ENCODE data around the gene PELI2.

The PELI2 gene

GRCh38 chr14:56175773-56176172 is 57.6 kb downstream of the PELI2 start:
- no peak for DNase-seq

- DNase-seq: no peak
Observed at GRCh38 chr14:56176530-56176929, 58.3 kb downstream of the PELI2 start.

DNA sequence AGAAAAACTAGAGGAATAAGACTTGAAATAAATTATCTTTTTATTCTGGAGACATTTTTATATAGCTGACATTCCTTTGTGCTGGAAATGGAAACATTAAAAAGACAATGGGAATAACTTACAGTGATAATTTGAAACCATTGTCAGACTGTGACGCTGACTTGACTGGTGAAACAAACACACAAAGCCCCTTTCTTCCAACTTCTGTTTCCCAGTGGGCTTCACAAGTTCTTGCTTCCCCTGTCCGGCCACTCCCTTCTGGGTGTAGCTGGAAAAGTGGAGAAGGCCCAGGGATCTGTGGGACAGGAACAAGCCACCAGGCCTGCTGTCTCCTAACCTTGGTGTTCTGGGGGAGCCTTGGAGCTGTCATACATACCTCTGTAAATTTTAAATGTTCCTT is 58.8 kb downstream of the PELI2 start:
- no peak for DNase-seq

DNA sequence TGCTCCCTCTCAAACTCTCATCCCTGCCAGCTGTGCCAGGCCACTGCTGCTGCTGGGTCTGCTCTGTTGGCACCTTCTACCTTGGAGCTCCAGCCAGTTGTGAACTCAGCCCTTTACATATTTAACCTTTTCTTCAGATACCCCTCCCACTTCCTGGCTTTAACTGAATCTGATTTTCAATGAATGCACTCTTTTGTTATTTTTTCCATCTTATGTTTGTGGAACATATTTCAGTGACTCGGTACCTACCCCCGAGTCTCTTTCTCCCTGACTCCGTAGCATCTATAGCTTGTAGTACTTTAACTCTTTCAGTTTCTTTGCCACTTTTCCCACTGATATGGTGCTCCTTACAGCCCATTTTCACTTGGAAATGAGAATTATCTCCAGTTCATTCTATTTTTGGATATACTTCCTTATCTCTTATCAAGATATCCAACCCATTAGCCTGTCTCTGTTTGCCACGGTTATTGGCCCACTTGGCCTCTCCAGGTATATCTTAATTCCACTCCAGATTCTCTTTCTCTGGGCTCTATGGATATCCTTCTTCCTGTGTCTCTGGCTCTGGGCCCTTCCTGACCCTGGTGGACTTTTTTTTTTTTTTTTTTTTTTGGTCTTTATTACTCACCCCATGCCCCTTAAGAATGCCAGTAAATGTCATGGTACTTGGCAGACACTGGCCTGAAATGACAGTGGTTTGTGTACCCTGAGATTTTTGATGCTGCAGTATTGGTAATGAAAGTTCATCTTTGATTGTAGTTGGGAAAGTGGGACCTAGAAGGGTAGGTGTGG is 62.7 kb downstream of the PELI2 start:
- DNase-seq: no peak

GRCh38 chr14:56181681-56182085 is 63.5 kb downstream of the PELI2 start:
- no peak for DNase-seq

DNA sequence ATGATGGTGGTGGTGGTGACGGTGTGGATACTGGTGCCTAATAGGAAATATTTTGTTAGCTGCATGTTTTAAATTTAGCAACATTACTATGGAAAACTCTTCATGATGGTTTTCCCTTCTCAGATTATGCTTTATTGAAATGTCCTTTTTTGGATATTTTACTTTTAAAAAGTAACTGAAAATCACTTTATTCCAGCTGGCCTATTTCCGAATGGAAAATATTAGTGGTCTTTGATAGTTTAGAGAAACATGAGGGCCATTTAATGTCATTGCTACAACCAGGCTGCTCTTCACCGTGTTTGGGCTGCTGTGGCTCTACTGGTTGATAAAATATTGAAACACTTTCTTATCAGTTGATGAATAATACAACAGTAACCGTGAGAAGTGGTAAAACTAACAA is 64.2 kb downstream of the PELI2 start:
- no peak for DNase-seq

DNA sequence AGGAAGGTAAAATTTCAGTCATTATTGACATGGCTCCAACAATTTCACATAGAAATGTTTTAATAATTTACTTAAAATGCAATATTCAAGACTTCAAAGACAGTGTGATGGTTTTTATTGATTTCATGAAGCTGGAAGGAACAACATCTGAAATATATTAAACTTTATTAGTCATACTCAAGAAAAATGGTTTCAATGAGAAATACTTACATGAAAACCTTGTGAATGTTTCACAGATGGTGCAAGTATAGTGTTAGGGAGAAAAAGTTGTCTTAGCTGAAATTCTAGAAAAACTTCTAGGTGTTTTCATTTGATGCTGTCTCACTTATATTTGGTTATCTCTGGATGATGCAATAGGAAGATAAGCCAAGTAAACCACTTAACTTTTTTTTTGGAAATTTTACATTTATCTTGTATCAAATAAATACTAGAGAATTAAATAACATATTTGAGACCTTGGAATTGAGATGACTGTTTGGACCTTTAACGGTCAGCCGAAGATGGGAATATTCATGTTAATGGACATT is 65.5 kb downstream of the PELI2 start:
- no peak for DNase-seq

GRCh38 chr14:56185992-56186391 is 67.8 kb downstream of the PELI2 start:
- DNase-seq: no peak

GRCh38 chr14:56187736-56188135 is 69.5 kb downstream of the PELI2 start:
- no peak for DNase-seq

- DNase-seq: no peak
Observed at GRCh38 chr14:56189307-56189706, 71.1 kb downstream of the PELI2 start.

GRCh38 chr14:56193347-56193746 is 75.1 kb downstream of the PELI2 start:
- DNase-seq: no peak

GRCh38 chr14:56194042-56194441 is 75.8 kb downstream of the PELI2 start:
- no peak for DNase-seq

DNA sequence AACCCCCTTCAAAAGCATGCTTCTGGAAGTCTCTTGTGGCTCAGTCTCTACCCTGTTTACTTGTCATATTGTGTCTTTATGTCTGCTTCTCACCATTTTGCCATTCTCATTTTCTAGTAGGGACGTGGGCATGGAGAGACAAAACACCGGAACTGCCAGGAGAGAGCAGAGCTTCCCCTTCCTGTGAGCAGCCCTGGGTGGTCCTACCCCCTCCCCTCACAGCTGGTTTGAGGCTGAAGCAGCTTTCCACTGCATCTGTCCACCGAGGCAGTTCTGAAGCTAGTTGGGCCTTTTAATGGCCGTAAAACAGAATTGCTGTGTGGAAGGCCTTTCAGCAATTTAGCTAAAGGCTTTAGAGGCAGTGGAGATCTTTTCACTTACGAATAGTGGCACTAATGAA is 77.0 kb downstream of the PELI2 start:
- DNase-seq: no peak

DNA sequence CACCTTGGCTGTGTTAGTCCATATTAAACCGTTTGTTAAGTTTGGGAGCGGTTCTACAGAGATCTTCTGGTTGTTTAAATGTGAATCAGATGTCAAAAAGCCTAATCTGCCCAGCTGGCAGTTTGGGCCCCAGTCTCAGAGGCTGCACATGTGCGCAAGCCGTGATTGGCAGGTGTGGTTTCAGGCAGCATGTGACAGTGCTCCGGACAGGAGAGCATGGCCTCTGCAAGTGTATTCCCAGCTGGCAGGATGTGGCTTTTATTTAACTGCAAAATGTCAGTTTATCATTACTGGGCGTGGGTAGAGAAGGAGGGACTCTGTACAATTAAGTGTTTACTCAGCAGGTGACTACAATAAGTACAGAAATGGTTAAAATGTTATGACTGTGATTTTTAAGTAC is 77.5 kb downstream of the PELI2 start:
- peak; percentile 62 for DNase-seq

GRCh38 chr14:56196274-56196673 is 78.1 kb downstream of the PELI2 start:
- no peak for DNase-seq

DNA sequence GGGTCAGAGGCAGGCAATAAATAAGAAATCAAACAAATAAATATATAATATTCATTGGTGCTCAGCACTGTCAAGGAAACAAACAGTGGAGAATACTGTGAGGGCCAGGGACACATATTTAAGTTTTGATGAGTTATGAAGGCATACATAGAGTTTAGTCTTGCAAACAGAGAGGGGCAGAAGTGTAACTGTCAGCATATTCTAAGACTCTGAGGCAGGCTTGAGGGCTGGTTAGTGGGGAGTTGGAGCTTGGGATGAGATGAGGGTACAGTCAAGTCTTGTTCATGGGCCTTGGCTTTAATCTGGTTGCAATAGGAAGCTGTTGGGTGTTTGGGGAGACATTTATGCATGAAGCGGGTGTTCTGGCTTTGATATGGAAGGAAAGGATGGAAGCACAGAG is 78.9 kb downstream of the PELI2 start:
- no peak for DNase-seq

DNA sequence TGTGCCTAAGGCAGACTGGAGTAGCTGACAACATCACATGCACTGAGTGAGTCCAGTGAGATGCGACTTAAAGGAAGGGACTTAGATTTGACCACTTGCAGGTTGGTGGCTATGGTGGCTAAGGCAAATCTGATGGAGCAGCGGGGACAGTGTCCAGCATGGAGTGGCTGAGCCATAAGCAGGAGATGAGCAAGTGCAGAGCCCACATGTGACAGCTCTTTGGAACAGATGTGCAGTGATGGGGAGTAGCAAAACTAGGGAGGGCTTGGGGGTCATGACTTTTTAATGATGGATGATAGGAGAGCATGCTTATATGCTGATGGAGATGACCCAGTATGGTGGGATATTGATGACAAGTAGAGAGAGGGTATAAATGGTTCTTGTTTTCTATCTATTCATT is 80.2 kb downstream of the PELI2 start:
- no peak for DNase-seq

GRCh38 chr14:56199095-56199981 is 81.1 kb downstream of the PELI2 start:
- no peak for DNase-seq

GRCh38 chr14:56199982-56200577 is 81.9 kb downstream of the PELI2 start:
- no peak for DNase-seq

- DNase-seq: peak; percentile 58
Observed at GRCh38 chr14:56202256-56202655, 84.0 kb downstream of the PELI2 start.

DNA sequence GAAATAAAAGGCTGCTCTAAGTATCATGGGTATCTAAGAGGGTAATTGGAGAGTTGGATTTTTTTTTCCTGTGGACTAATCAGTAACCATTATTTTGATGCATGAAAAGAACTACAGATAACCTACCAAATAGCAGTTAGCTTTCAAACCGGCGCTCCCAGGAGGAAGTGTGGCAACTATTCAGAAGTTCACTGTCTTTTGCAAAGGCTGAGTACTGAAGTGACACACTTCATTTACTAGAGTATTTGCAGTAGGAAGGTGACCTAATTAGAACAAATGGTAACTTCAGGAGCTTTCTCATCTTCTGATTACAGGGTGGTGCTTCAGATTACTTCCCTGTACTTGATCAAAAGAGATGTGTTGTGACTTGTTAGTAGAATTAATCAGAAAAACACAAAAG is 87.7 kb downstream of the PELI2 start:
- no peak for DNase-seq

- DNase-seq: no peak
Observed at GRCh38 chr14:56206596-56206995, 88.4 kb downstream of the PELI2 start.

- no peak for DNase-seq
Observed at GRCh38 chr14:56207626-56208292, 89.5 kb downstream of the PELI2 start.
